ENCODE results near the gene THUMPD3. TPM values are rescaled to one million over a fixed set of nuclear protein-coding genes. Genes with fewer than 3 reads are reported as not detected.

THUMPD3 gene
- total RNA-seq, 1 experiment from 2014 or later = 116 TPM

GRCh38 chr3:9352917-9353752, 9.7 kb upstream of the THUMPD3 start:
- DNase-seq (ENCODE audit: low spot score) = peak; percentile 72

GRCh38 chr3:9361691-9362388, 1.0 kb upstream of the THUMPD3 start:
- no peak for DNase-seq (ENCODE audit: low spot score)

GRCh38 chr3:9369508-9369907, 6.7 kb downstream of the THUMPD3 start:
- no peak for DNase-seq (ENCODE audit: low spot score)

GRCh38 chr3:9373465-9373864, 10.6 kb downstream of the THUMPD3 start:
- DNase-seq (ENCODE audit: low spot score) = no peak

GRCh38 chr3:9377981-9378380, 15.1 kb downstream of the THUMPD3 start:
- DNase-seq (ENCODE audit: low spot score) = no peak

GRCh38 chr3:9379327-9379726, 16.5 kb downstream of the THUMPD3 start:
- no peak for DNase-seq (ENCODE audit: low spot score)

GRCh38 chr3:9380014-9380413, 17.2 kb downstream of the THUMPD3 start:
- no peak for DNase-seq (ENCODE audit: low spot score)

- DNase-seq (ENCODE audit: low spot score) = no peak
These were observed 21.4 kb downstream of the THUMPD3 start for GRCh38 chr3:9384141-9384828.

- DNase-seq (ENCODE audit: low spot score) = no peak
These were observed 22.6 kb downstream of the THUMPD3 start for GRCh38 chr3:9385187-9386077.

- no peak for DNase-seq (ENCODE audit: low spot score)
These were observed 23.2 kb downstream of the THUMPD3 start for GRCh38 chr3:9386078-9386459.

- DNase-seq (ENCODE audit: low spot score) = no peak
These were observed 23.9 kb downstream of the THUMPD3 start for GRCh38 chr3:9386501-9387321.

GRCh38 chr3:9387322-9387655, 24.4 kb downstream of the THUMPD3 start:
- DNase-seq (ENCODE audit: low spot score) = no peak

GRCh38 chr3:9388142-9388541, 25.3 kb downstream of the THUMPD3 start:
- DNase-seq (ENCODE audit: low spot score) = no peak

- DNase-seq (ENCODE audit: low spot score) = no peak
These were observed 25.9 kb downstream of the THUMPD3 start for GRCh38 chr3:9388562-9389272.

GRCh38 chr3:9390265-9390888, 27.5 kb downstream of the THUMPD3 start:
- no peak for DNase-seq (ENCODE audit: low spot score)

- DNase-seq (ENCODE audit: low spot score) = no peak
These were observed 29.2 kb downstream of the THUMPD3 start for GRCh38 chr3:9392041-9392440.

GRCh38 chr3:9395570-9396300, 32.9 kb downstream of the THUMPD3 start:
- no peak for DNase-seq (ENCODE audit: low spot score)

GRCh38 chr3:9396301-9396631, 33.4 kb downstream of the THUMPD3 start:
- DNase-seq (ENCODE audit: low spot score) = peak; percentile 98
